ENCODE results near the gene PEAK1.
A peak's percentile ranks its signal among the peaks of the same experiment; 100 is the strongest.

PEAK1 gene

GRCh38 chr15:77329202-77329601, 90.7 kb downstream of the PEAK1 start:
- no peak for TF ChIP-seq CTCF (IDR thresholded peaks at IDR 0.05; ENCODE audit: control insufficient read depth, insufficient read depth, low read depth, low read length, missing control alignments)
- DNase-seq (ENCODE audit: low read depth), result no peak
- H3K4me3 ChIP-seq (ENCODE audit: control insufficient read depth, low read depth, low read length), result no peak overlapping the region

GRCh38 chr15:77327844-77328529, 91.9 kb downstream of the PEAK1 start:
- H3K4me3 ChIP-seq (ENCODE audit: control insufficient read depth, low read depth, low read length), result no peak overlapping the region
- TF ChIP-seq CTCF (IDR thresholded peaks at IDR 0.05; ENCODE audit: control insufficient read depth, insufficient read depth, low read depth, low read length, missing control alignments), result no peak
- DNase-seq (ENCODE audit: low read depth), result no peak

- no peak for DNase-seq (ENCODE audit: low read depth)
- no peak for TF ChIP-seq CTCF (IDR thresholded peaks at IDR 0.05; ENCODE audit: control insufficient read depth, insufficient read depth, low read depth, low read length, missing control alignments)
Observed at GRCh38 chr15:77327168-77327567, 92.7 kb downstream of the PEAK1 start.

GRCh38 chr15:77326366-77326765, 93.5 kb downstream of the PEAK1 start:
- no peak overlapping the region for H3K4me3 ChIP-seq (ENCODE audit: control insufficient read depth, low read depth, low read length)
- no peak for DNase-seq (ENCODE audit: low read depth)
- no peak for TF ChIP-seq CTCF (IDR thresholded peaks at IDR 0.05; ENCODE audit: control insufficient read depth, insufficient read depth, low read depth, low read length, missing control alignments)

More at GRCh38 chr15:77327168-77327567, 92.7 kb downstream of the PEAK1 start:
- no peak overlapping the region for H3K4me3 ChIP-seq (ENCODE audit: control insufficient read depth, low read depth, low read length)

GRCh38 chr15:77312523-77312922, 107.4 kb downstream of the PEAK1 start:
- no peak for TF ChIP-seq CTCF (IDR thresholded peaks at IDR 0.05; ENCODE audit: control insufficient read depth, insufficient read depth, low read depth, low read length, missing control alignments)
- DNase-seq (ENCODE audit: low read depth), result peak; percentile 37
- H3K4me3 ChIP-seq (ENCODE audit: control insufficient read depth, low read depth, low read length), result no peak overlapping the region

- no peak overlapping the region for H3K4me3 ChIP-seq (ENCODE audit: control insufficient read depth, low read depth, low read length)
- no peak for TF ChIP-seq CTCF (IDR thresholded peaks at IDR 0.05; ENCODE audit: control insufficient read depth, insufficient read depth, low read depth, low read length, missing control alignments)
- no peak for DNase-seq (ENCODE audit: low read depth)
Observed at GRCh38 chr15:77311618-77312398, 108.1 kb downstream of the PEAK1 start.

Data from AG09309 (cell line).